ENCODE results near the gene ASIC1. TPM values are rescaled to one million over a fixed set of nuclear protein-coding genes. Genes with fewer than 3 reads are reported as not detected.

Gene ASIC1
- total RNA-seq, 3 donors from 2014 or later, result 2.8 to 8.4 (median 7.7) TPM

GRCh38 chr12:50110127-50110761, 52.8 kb downstream of the ASIC1 start:
- Mint-ChIP-seq H3K4me3 (no peak overlapping the region), H3K27me3 (ENCODE audit: low read depth) (no peaks in the 10 kb centered on the region), H3K4me1 (ENCODE audit: low read depth) (peaks cover 25% of the 10 kb centered on the region), H3K9me3 (no peaks in the 10 kb centered on the region), H3K36me3 (ENCODE audit: insufficient read depth) (peaks cover 2% of the 10 kb centered on the region)
- DNase-seq, result no peak
- ATAC-seq, result no peak

DNA sequence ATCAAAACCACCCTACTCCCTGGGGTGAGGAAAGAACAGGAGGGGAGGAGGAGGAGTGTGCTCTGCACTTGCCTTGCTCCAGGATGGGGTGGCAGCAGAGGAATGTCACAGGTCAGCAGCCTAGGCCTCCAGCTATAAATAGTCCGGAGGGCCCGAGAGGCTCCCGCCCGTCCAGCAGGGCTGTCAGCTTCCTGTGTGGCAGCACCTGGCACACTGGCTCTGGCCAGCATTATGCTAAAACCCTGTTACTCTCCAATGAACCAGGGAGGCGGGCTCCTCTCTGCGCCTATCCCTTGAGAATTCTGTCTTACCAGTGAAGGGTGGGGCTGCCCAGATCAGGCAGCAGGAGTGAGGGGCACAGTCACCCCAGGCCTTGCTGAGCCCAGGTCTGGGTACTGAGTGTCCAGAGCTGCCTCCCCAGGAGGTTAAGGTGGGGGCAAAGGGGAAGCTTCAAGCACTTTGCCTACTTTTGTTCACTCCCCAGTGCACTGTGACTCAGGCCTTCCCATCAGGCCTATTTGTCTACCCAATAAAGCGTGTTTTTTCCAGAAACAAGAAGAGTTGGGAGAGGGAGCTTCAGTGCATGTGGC, 53.5 kb downstream of the ASIC1 start:
- peaks cover 31% of the 10 kb centered on the region for H3K4me1 Mint-ChIP-seq (ENCODE audit: low read depth)
- H3K27me3 Mint-ChIP-seq (ENCODE audit: low read depth), result no peaks in the 10 kb centered on the region
- peaks cover 7% of the 10 kb centered on the region for H3K36me3 Mint-ChIP-seq (ENCODE audit: insufficient read depth)
- H3K9me3 Mint-ChIP-seq, result no peaks in the 10 kb centered on the region
- DNase-seq, result no peak
- no peak for ATAC-seq
- H3K4me3 Mint-ChIP-seq, result peak overlapping the region; percentile 99

- no peak for DNase-seq
- no peaks in the 10 kb centered on the region for H3K27me3 Mint-ChIP-seq (ENCODE audit: low read depth)
- peaks cover 35% of the 10 kb centered on the region for H3K4me1 Mint-ChIP-seq (ENCODE audit: low read depth)
- H3K36me3 Mint-ChIP-seq (ENCODE audit: insufficient read depth), result peaks cover 8% of the 10 kb centered on the region
- no peaks in the 10 kb centered on the region for H3K9me3 Mint-ChIP-seq
- no peak for ATAC-seq
- H3K4me3 Mint-ChIP-seq, result peak overlapping the region; percentile 99
Measured at GRCh38 chr12:50111395-50111692, 53.9 kb downstream of the ASIC1 start.

- DNase-seq (peak; percentile 99), ATAC-seq (peak; percentile 91 to 92)
- peak within 1 kb of the TSS; percentile 99 for H3K4me3 Mint-ChIP-seq
- peaks cover 10% of the 10 kb centered on the region for H3K36me3 Mint-ChIP-seq (ENCODE audit: insufficient read depth)
- H3K4me1 Mint-ChIP-seq (ENCODE audit: low read depth), result peaks cover 41% of the 10 kb centered on the region
- H3K27me3 Mint-ChIP-seq (ENCODE audit: low read depth), result no peaks in the 10 kb centered on the region
- H3K9me3 Mint-ChIP-seq, result no peaks in the 10 kb centered on the region
Measured at GRCh38 chr12:50111693-50112455, 54.5 kb downstream of the ASIC1 start, which contains the start of gene COX14. Gene COX14, plus strand, starts transcription at chr12:50112236. Its CDS starts 7,808 bp downstream, at chr12:50120044.

- Mint-ChIP-seq H3K4me1 (ENCODE audit: low read depth) (peaks cover 46% of the 10 kb centered on the region), H3K4me3 (peak overlapping the region; percentile 99), H3K27me3 (ENCODE audit: low read depth) (no peaks in the 10 kb centered on the region), H3K36me3 (ENCODE audit: insufficient read depth) (peaks cover 10% of the 10 kb centered on the region), H3K9me3 (no peaks in the 10 kb centered on the region)
- DNase-seq (no peak), ATAC-seq (peak in 1 of 2 donors; percentile 2)
Measured at GRCh38 chr12:50112456-50113218, 55.2 kb downstream of the ASIC1 start.

DNA sequence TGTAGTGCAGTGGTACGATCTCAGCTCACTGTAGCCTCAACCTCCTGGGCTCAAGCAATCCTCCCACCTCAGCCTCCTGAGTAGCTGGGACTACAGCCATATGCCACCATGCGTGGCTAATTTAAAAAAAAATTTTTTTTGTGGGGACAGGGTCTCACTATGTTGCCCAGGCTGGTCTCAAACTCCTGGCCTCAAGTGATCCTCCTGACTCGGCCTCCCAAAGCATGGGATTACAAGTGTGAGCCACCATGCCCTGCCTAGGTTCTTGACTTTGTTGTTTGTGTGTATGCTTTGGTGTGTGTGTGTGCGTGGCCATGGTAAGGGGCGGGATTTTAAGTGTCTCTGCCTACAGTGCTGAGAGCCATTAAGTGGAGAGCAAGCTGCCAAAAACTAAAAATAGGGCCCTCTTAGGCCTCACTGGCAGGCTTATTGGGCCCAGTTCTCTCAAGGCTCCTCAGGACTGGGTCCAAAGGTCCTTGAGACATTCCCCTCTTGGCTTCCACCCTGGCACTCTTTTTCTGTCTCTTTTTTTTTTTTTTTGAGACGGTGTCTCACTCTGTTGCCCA, 59.7 kb downstream of the ASIC1 start:
- Mint-ChIP-seq H3K27me3 (ENCODE audit: low read depth) (no peaks in the 10 kb centered on the region), H3K36me3 (ENCODE audit: insufficient read depth) (peaks cover 20% of the 10 kb centered on the region), H3K4me3 (no peak overlapping the region), H3K9me3 (no peaks in the 10 kb centered on the region), H3K4me1 (ENCODE audit: low read depth) (peaks cover 53% of the 10 kb centered on the region)
- DNase-seq, result no peak
- ATAC-seq, result no peak

- Mint-ChIP-seq H3K36me3 (ENCODE audit: insufficient read depth) (peaks cover 32% of the 10 kb centered on the region), H3K9me3 (no peaks in the 10 kb centered on the region), H3K27me3 (ENCODE audit: low read depth) (no peaks in the 10 kb centered on the region), H3K4me1 (ENCODE audit: low read depth) (peaks cover 42% of the 10 kb centered on the region), H3K4me3 (no peak overlapping the region)
- DNase-seq (no peak), ATAC-seq (peak in 1 of 2 donors; percentile 43)
Measured at GRCh38 chr12:50119387-50119786, 62.0 kb downstream of the ASIC1 start.

- no peak for DNase-seq
- H3K4me3 Mint-ChIP-seq, result no peak overlapping the region
- ATAC-seq, result no peak
- peaks cover 44% of the 10 kb centered on the region for H3K4me1 Mint-ChIP-seq (ENCODE audit: low read depth)
- H3K36me3 Mint-ChIP-seq (ENCODE audit: insufficient read depth), result peaks cover 31% of the 10 kb centered on the region
- no peaks in the 10 kb centered on the region for H3K9me3 Mint-ChIP-seq
- no peaks in the 10 kb centered on the region for H3K27me3 Mint-ChIP-seq (ENCODE audit: low read depth)
Measured at GRCh38 chr12:50120521-50120920, 63.1 kb downstream of the ASIC1 start.

- H3K9me3 Mint-ChIP-seq, result no peaks in the 10 kb centered on the region
- ATAC-seq, result no peak
- peaks cover 31% of the 10 kb centered on the region for H3K36me3 Mint-ChIP-seq (ENCODE audit: insufficient read depth)
- DNase-seq, result no peak
- no peaks in the 10 kb centered on the region for H3K27me3 Mint-ChIP-seq (ENCODE audit: low read depth)
- H3K4me1 Mint-ChIP-seq (ENCODE audit: low read depth), result peaks cover 44% of the 10 kb centered on the region
- no peak overlapping the region for H3K4me3 Mint-ChIP-seq
Measured at GRCh38 chr12:50120953-50121352, 63.6 kb downstream of the ASIC1 start.

DNA sequence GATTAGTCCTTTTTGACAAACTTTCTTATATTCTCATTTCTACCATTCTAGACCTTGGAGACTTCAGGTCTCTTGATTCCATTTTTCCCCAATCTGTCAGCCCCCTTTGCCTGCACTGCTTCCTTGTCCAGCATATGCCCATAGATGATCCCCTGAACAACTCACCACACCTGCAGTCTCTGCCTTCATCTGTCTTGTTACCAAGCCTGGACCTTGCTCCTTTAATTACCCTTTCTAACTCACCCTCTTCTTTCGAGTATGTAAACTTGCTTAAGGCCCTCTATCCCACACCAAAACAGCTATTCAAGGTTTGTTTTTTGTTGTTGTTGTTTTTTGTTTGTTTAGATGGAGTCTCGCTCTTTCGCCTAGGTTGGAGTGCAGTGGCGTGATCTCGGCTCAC, 64.2 kb downstream of the ASIC1 start:
- Mint-ChIP-seq H3K27me3 (ENCODE audit: low read depth) (no peaks in the 10 kb centered on the region), H3K4me1 (ENCODE audit: low read depth) (peaks cover 38% of the 10 kb centered on the region), H3K9me3 (no peaks in the 10 kb centered on the region), H3K4me3 (no peak overlapping the region), H3K36me3 (ENCODE audit: insufficient read depth) (peaks cover 31% of the 10 kb centered on the region)
- ATAC-seq (no peak), DNase-seq (no peak)

DNA sequence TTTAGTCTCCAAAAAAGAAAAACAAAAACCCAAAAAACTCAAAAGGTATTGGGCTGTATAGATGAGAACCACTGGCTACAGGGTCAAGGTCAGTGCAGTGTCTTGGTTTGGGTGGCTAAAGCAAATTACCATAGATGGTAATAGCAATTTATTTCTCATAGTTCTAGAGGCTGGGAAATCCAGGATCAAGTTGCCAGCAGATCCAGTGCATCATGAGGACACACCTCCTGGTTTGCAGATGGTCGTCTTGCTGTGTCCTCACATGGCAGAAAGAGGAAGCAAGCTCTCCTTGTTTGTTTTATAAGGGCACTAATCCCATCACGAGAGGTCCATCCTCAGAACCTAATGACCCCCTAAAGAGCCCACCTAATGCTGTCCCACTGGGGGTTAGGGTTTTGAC, 65.8 kb downstream of the ASIC1 start:
- Mint-ChIP-seq H3K4me3 (no peak overlapping the region), H3K36me3 (ENCODE audit: insufficient read depth) (peaks cover 35% of the 10 kb centered on the region), H3K27me3 (ENCODE audit: low read depth) (no peaks in the 10 kb centered on the region), H3K9me3 (no peaks in the 10 kb centered on the region), H3K4me1 (ENCODE audit: low read depth) (peaks cover 33% of the 10 kb centered on the region)
- DNase-seq (no peak), ATAC-seq (no peak)

DNA sequence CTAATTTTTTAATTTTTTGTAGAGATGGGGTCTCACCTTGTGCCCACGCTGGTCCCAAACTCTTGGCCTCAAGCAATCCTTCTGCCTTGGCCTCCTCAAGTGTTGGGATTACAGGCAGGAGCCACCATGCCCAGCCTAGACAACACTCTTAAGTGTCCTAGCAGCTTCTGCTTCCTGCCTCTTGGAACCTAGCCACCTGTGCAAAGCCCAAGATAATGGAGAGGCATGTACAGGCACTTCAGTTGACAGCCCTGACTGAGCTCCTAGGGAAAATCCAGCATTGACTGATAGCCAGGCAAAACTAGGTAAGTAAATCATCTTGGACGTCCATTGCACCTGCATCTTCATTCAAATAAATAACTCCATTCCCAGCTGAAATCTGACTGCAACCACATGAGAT, 70.2 kb downstream of the ASIC1 start:
- H3K27me3 Mint-ChIP-seq (ENCODE audit: low read depth), result no peaks in the 10 kb centered on the region
- no peaks in the 10 kb centered on the region for H3K9me3 Mint-ChIP-seq
- peaks cover 15% of the 10 kb centered on the region for H3K4me1 Mint-ChIP-seq (ENCODE audit: low read depth)
- peaks cover 37% of the 10 kb centered on the region for H3K36me3 Mint-ChIP-seq (ENCODE audit: insufficient read depth)
- no peak for ATAC-seq
- no peak for DNase-seq
- no peak overlapping the region for H3K4me3 Mint-ChIP-seq

DNA sequence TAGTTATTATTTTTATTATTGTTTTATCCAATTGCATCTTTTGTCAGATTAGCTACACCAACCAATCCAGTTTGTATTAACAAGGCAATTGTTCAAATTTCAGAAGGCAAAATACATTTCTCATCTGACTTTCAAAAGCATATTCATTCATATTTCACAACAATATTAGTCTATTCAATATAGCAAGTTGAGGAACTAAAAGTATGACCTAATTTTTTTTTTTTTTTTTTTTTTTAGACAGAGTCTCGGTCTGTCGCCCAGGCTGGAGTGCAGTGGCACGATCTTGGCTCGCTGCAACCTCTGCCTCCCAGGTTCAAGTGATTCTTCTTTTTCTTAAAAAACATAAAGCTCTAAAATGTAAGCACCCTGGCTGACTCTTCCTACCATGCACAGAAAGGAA, 71.9 kb downstream of the ASIC1 start:
- no peak for ATAC-seq
- peaks cover 36% of the 10 kb centered on the region for H3K36me3 Mint-ChIP-seq (ENCODE audit: insufficient read depth)

DNA sequence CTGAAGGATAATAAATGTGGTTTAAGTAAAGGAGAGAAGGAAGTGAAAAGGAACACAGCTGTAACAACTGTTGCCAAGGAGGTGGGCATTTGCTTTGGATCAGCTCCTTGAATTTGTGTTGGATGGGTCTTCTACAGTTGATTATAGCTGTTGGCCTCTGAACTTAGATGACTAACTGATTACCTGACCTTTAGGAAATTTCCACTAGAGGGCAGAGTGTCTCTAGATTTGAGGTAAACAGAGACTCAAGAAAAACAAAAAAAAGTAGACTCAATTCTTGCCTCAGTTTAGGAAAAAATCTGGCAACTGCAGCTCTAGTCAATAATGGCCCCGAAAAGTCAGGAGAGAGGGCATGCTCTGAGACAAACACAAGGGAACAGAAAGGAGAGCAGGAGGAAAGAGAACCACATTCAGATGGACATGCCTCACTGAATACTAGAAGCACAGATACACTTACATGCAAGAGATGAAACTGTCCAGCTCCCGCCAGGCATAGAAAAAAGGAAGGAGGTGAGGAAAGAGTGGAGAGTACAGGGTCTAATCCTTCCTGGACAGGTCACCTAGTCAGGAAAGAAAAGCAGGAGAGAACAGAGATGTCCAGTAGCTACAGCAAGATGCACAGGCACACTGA, 75.2 kb downstream of the ASIC1 start:
- DNase-seq, result no peak
- Mint-ChIP-seq H3K4me3 (no peak overlapping the region), H3K4me1 (ENCODE audit: low read depth) (peaks cover 3% of the 10 kb centered on the region), H3K27me3 (ENCODE audit: low read depth) (no peaks in the 10 kb centered on the region), H3K36me3 (ENCODE audit: insufficient read depth) (peaks cover 33% of the 10 kb centered on the region), H3K9me3 (no peaks in the 10 kb centered on the region)
- peak in 1 of 2 donors; percentile 66 for ATAC-seq

More for the DNA sequence above, 71.9 kb downstream of the ASIC1 start:
- Mint-ChIP-seq H3K27me3 (ENCODE audit: low read depth) (no peaks in the 10 kb centered on the region), H3K9me3 (no peaks in the 10 kb centered on the region), H3K4me1 (ENCODE audit: low read depth) (peaks cover 15% of the 10 kb centered on the region), H3K4me3 (no peak overlapping the region)
- DNase-seq, result no peak

All from activated T-cell treated with anti-CD3 and anti-CD28 coated beads, Interleukin-2, amount 50 U/mL, for 4 hours (primary cell).